Activated CD4-positive, alpha-beta T cell treated with anti-CD3 and anti-CD28 coated beads, Interleukin-2, amount 50 U/mL, for 4 hours (primary cell): ENCODE data around the gene DDIT4.
"Not testable (repeated sequence)": the region's sequence is repeated elsewhere in the genome, so short reads cannot be mapped to it uniquely, and the experiment has no call there.

Experiments used
- DNase-seq, 2 experiments: peaks; one replicate each; pipeline ENCODE4 v3.0.0-alpha.2; 2020

DDIT4 gene

GRCh38 chr10:72273410-72274212 is at the start of gene DDIT4:
Gene DDIT4, plus strand, starts transcription at chr10:72273924. Its CDS starts 293 bp downstream, at chr10:72274217.
- DNase-seq = peak; percentile 97

- DNase-seq = not testable (repeated sequence)
These were observed 49.5 kb upstream of the DDIT4 start for GRCh38 chr10:72224191-72224590.

GRCh38 chr10:72226418-72227027 is 47.2 kb upstream of the DDIT4 start:
- DNase-seq = no peak

GRCh38 chr10:72227826-72228225 is 45.9 kb upstream of the DDIT4 start:
- no peak for DNase-seq

GRCh38 chr10:72228318-72228751 is 45.4 kb upstream of the DDIT4 start:
- DNase-seq = no peak

- DNase-seq = no peak
These were observed 44.2 kb upstream of the DDIT4 start for GRCh38 chr10:72229261-72230251.

GRCh38 chr10:72233621-72234020 is 40.1 kb upstream of the DDIT4 start:
- DNase-seq = no peak

GRCh38 chr10:72234560-72235095 is 39.1 kb upstream of the DDIT4 start:
- DNase-seq = no peak

GRCh38 chr10:72235544-72236279 is 38.0 kb upstream of the DDIT4 start:
- DNase-seq = no peak

GRCh38 chr10:72238392-72239175 is 35.1 kb upstream of the DDIT4 start:
- DNase-seq = no peak

GRCh38 chr10:72239409-72239808 is 34.3 kb upstream of the DDIT4 start:
- DNase-seq = no peak

GRCh38 chr10:72240371-72240770 is 33.4 kb upstream of the DDIT4 start:
- no peak for DNase-seq

- no peak for DNase-seq
These were observed 32.0 kb upstream of the DDIT4 start for GRCh38 chr10:72241691-72242252.

GRCh38 chr10:72242675-72243074 is 31.0 kb upstream of the DDIT4 start:
- no peak for DNase-seq

- DNase-seq = no peak
These were observed 29.8 kb upstream of the DDIT4 start for GRCh38 chr10:72243822-72244437.

GRCh38 chr10:72244573-72245038 is 29.1 kb upstream of the DDIT4 start:
- no peak for DNase-seq

- no peak for DNase-seq
These were observed 27.7 kb upstream of the DDIT4 start for GRCh38 chr10:72245949-72246525.

GRCh38 chr10:72248468-72249151 is 25.1 kb upstream of the DDIT4 start:
- peak; percentile 47 to 57 for DNase-seq

- DNase-seq = not testable (repeated sequence)
These were observed 24.4 kb upstream of the DDIT4 start for GRCh38 chr10:72249176-72249862.
